GM12891 (cell line): ENCODE data around the gene PRSS21.

Experiments
- POLR2A ChIP-seq: IDR thresholded peaks from 2 replicates; pipeline ENCODE4 v1.6.1; 2011; ENCODE audit warnings: low read depth, low read length, control low read depth
- POLR2AphosphoS5 ChIP-seq: IDR thresholded peaks from 2 replicates; pipeline ENCODE4 v1.6.1; 2011; ENCODE audit warnings: low read depth, low read length, control low read depth
- POU2F2 ChIP-seq: IDR thresholded peaks from 2 replicates; pipeline ENCODE4 v1.6.1; 2011; ENCODE audit warnings: low read depth, mild to moderate bottlenecking, control low read depth, low read length, moderate library complexity
- TAF1 ChIP-seq: IDR thresholded peaks from 2 replicates; pipeline ENCODE4 v1.6.1; 2011; ENCODE audit warnings: low read depth, low read length, control low read depth

- TF ChIP-seq POLR2AphosphoS5 (no peak), POLR2A (no peak), TAF1 (no peak), POU2F2 (no peak)
These were observed 569 bp downstream of the PRSS21 start for GRCh38 chr16:2817340-2818271.
